Activated gamma-delta T cell treated with anti-CD3 and anti-CD28 coated beads, Interleukin-2, amount 50 U/mL, for 16 hours (primary cell): ENCODE results near the gene ARHGAP12.

Source experiments
- DNase-seq: peaks from one replicate; pipeline ENCODE4 v3.0.0-alpha.2; 2020; ENCODE audit warnings: low read depth

The ARHGAP12 gene

DNA sequence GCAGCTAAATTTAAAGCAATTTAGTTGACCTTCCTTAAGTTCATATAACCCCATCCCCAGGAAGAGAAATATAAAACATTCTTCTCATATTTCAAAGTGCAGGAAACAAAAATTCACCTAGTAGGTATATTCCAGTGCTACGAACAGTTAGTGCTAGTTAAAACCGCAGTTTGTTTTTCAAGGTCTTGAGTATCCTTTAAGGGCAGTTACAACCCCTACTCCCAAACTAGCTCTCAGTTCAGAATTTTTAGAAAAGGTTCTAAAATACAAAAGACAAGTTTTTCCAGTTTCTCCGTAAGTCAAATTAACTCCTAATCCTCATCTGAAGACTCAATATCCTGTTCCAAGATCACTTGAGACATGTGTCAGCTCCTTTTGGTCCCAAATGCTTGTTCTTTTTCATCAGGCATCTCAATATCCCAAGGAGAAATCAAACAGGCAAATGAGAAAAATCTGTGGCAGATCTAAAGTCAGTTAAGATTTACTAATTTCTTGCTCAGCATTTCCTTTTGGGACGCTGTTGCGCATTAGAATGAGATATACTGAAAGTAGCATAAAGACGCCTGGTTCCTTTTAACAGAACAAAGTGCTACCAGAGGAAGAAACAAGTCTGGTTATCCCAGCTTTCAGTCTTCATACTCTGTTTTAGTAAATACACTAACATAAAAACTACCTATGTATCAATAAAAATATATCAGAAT is 51.8 kb downstream of the ARHGAP12 start:
- DNase-seq: no peak

GRCh38 chr10:31875608-31876007 is 53.0 kb downstream of the ARHGAP12 start:
- no peak for DNase-seq

DNA sequence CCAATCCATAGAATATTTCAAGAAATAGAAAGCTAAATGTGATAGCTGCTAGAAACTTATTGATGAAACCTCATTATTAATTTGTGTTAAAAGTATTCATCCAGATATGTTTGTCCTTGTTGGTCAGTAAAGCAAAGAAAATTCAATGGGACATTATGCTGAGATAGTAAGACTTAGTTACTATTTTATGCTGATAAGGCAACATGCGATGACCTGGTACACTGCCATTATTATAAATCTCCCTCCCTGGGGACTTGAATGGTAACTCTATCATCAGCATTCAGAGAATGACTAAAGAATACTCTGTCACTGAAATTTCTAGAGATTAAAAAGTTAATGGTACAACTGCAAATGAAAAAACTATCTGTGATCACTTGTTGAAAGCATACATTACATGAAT is 54.9 kb downstream of the ARHGAP12 start:
- no peak for DNase-seq

DNA sequence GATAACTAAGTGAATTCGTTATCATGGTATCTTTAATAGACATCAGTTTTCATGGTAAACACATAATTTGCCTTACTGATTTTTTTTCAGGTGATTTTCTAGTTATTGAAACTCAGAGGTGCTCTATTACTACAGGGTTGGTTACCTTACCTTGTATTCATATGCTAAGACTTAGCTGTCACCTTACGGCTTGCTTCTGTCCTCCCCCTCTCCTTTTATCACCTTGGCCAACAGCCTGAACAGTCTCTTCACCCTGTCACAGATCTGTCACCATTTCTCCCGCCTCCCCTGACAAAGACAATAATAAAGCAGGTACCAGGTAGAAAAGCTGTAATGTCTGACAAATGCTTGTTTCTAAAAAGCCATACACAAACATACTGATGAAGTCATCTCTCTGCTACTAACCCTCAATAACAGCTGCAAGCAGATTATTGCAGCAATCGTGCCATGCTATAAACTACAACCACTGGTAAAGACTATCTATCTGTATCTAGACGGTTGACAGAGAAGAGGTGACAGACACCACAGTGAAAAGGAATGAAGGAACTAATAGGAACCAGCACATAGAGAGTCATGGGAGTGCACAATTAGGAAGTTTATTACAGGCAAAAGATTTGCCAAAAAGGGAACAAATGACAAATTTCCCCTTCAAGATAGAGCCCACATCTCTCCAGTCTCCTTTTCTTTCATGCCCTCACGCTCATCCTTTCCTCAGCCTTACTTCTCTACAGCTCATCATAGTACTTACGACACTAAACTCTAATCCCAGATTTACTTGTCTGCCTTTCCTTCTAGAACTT is 57.2 kb downstream of the ARHGAP12 start:
- DNase-seq: no peak

DNA sequence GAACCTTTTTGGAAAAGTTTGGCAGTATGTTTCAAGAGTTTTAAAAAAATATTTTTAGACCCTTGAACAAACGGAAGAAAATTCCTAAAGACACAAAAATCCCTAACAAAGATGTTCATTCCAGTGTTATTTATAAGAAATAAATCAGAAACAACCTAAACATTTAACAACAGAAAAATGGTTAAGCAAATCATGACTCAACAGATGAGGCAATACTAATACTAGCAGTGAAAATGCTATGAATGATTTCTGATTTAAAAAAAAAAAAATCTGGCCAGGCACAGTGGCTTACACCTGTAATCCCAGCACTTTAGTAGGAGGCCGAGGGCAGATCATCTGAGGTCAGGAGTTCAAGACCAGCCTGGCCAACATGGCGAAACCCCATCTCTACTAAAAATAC is 61.0 kb downstream of the ARHGAP12 start:
- no peak for DNase-seq

DNA sequence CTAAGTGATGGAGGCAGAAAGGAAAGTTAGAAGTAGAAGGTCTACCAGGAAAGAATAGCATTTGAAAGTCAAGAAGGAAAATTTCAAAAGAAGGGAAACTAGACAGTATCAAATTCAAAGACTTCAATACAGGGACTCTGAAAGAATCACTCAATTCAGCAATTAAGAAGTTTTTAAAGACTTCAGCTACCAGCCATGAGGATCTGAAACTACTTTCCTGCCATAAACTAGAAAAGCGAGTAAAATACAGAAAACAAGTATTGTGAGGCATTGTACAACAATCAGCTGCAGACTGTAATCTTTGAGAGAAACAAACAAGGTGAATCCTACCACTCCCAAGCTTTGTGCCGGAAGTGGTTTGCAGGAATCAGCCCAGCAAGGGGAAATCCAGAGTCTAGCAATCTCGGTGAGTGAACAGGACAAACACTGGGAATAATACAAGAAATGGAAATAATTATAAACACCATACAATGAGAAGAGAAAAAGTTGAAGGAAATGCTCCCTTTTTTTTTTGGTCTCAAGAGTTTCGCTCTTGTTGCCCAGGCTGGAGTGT is 62.4 kb downstream of the ARHGAP12 start:
- no peak for DNase-seq

DNA sequence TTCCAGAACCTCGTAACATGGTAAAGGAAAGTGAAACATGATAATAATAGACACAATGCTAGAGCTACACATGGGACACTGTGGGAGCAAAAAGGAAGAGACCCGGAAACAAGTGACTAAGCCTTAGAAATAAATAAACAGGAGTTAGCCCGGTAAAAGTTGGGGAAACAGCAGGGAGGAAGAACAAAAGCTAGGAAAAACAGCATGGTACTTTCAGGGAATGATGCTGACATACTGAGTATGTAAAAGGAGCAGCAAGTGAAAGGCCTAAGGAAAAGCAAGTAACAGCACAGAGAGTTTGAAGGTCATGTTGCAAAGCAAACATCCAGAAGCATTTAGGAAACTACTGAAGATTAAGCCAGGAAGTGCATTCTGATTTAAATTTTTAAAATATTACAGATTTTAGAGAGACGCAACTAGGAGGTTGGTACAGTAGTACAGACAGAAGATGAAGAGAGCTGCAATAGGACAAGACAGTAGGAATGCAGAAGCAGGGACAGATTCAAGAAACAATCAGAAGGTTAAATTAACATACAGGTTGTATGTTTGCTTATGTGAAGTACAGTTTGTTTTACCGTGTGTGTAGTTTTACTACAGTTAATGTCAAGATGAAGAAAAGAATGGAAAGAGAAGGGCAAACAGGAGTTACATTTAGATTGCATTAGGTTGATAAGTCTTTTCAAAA is 63.7 kb downstream of the ARHGAP12 start:
- DNase-seq: no peak

GRCh38 chr10:31855033-31855432 is 73.6 kb downstream of the ARHGAP12 start:
- DNase-seq: no peak

DNA sequence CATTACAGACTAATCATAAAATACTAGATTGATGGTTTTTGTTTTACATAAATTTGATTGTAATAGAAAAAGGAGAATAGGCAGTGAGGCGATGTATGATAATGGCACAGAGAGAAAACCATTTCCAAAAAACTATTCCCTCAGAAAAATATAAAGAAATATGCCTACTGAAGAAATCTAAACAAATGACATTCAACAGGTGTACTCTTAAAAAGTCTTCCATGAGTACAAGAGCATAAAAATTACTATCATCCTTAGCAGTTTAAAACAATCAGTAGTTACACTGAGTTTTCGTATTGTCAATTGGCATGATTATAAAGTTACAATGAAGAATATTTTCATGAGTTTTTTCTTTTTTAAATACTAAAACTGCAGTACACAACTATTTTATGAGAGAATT is 75.0 kb downstream of the ARHGAP12 start:
- DNase-seq: no peak

- DNase-seq: no peak
Observed at GRCh38 chr10:31851216-31851615, 77.4 kb downstream of the ARHGAP12 start.

GRCh38 chr10:31847515-31847914 is 81.1 kb downstream of the ARHGAP12 start:
- DNase-seq: no peak

GRCh38 chr10:31838709-31839108 is 89.9 kb downstream of the ARHGAP12 start:
- no peak for DNase-seq

GRCh38 chr10:31838065-31838464 is 90.6 kb downstream of the ARHGAP12 start:
- no peak for DNase-seq

DNA sequence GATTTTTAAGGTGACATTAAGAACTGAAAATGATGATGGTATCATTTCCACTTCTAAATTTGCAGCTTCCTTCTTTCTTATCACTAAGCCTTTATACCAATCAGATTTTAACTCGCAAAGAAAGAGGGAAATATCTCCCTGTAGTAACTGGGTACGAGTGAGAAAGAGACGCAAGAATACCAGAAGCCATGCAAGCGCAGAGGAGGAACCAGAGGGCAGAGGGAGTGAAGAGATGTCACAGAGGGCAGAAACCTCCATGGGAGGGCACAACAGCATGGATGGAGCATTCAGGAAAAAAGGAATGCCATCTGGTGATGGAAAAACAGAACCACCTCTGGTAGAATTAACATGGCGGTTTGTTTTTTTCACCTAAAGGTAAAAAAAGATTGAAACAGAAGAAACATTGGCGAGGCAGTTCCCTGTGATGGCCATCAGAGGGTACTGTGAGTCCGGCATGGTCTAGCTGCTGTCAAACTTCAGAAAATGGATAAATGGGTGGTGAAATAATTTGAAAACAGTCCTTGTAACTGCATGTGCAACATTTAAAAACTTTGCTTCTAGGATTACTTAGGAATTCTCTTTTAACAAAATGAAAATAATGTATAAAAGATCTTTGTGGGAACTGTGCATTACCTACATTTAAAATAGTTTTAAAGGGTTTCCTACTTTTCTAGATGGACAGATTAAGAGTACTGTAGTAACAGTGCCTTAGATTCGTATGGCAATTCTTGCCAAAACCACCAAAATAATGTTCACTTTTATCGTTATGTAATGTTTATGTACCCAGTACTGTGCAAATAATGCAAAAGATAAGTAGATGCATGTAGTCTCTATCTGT is 91.8 kb downstream of the ARHGAP12 start:
- no peak for DNase-seq

GRCh38 chr10:31833753-31834152 is 94.9 kb downstream of the ARHGAP12 start:
- DNase-seq: no peak

DNA sequence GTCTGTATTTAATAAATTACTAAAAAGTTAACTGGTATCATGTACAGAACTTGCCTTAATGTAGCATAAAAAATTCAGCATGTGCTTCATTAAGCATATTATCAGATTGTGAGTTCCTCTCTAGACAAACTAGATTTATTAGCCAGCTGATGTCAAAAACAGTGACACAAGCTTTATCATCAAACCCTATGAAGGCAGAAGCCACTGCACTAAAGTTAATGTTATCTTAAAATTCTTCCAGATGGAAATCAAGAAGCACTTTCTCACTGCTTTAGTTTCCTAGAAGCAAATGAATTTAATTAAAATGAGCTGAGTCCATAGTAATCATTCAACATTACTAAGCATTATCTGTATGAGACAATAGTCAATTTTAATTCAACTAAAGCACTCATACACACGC is 96.4 kb downstream of the ARHGAP12 start:
- DNase-seq: no peak

- no peak for DNase-seq
Observed at GRCh38 chr10:31830887-31831286, 97.7 kb downstream of the ARHGAP12 start.

DNA sequence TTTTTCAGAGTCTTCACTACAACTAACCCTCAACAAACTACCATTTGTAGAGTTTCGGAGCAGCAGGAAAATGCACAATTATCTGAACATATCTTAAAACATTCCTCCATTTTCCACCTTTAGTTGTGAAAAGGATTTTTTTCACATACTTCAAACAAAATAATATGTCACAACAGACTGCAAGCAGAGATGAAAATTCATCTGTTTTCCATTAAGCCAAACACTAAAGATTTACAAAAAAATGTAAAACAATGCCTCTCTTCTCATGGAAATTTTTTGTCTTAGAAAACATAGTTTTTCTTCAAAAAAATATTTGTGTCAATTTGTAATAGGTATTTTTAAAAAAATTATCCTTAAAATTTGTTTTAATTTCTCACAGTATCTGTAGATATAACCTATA is 98.9 kb downstream of the ARHGAP12 start:
- DNase-seq: no peak

DNA sequence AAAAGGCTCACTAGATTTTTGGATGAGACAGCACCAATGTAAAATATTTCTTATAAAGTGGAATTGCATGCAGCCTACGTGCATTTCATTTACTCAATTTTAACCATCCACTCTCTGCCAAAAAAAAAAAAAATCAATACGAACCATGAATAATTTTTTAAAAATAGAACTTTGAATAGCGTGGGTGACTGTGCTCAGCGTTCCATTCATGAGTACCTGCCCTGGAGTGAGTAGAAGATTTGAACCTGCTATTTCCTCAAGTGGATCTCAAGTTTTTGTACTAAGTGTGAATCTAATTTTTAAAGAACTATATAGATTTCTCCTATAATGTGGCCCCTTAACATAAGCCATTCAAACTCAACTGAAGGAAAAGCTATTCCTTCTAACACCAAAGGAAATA is 105.3 kb downstream of the ARHGAP12 start:
- DNase-seq: no peak

DNA sequence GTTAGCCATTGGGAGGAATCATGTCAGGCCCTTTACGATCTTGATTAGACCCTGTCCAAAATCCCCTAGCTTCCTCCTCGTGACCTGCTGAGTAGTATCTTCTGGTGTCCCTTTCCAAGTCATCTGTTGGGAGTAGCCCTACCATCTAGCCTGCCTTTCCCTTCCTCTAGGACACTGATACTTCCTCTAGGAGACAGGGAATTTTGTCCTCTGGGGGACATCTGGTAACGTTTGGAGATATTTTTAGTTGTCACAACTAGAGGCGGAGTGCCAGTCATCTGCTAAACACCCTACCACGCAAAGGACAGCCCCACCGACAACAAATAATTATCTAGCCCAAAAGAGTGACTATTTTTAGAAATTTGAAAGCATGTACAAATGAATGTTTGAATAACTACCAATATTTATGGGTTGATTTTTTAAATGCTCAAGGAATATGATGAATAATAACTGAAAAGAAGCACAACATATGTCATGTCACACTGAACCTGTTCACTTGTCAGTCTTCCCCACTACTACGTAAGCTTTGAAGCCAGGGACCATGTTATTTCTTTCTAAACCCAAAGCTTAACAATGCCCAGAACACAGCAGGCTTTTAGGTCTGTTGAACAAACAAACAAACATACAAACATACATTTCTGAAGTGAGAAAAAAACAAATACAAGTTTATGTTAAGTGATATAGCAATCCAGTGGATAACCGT is 105.9 kb downstream of the ARHGAP12 start:
- DNase-seq: no peak

GRCh38 chr10:31822150-31822549 is 106.5 kb downstream of the ARHGAP12 start:
- DNase-seq: no peak
